Measurements from ENCODE around the gene STEAP1B. TPM values are rescaled to one million over a fixed set of nuclear protein-coding genes. Genes with fewer than 3 reads are reported as not detected.

STEAP1B gene
- total RNA-seq, 2 donors from 2014 or later: 0.32 TPM; not detected in 1

DNA sequence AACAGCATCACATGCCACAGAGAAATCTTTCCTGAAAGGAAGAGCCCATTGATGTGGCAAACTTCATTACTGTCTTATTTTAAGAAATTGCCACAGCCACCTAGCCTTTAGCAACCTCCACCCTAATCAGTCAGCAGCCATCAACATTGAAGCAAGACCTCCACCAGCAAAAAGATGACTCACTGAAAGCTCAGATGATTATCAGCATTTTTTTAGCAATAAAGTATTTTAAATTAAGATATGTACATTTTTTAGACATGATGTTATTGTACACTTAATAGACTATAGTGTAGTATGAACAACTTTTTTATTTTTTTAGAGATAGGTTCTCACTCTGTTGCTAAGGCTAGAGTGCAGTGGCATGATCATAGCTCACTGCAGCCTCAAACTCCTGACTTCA, 14.8 kb downstream of the STEAP1B start:
- Mint-ChIP-seq H3K27ac (no peak overlapping the region), H3K4me1 (no peaks in the 10 kb centered on the region), H3K9me3 (no peaks in the 10 kb centered on the region), H3K27me3 (peaks cover 4% of the 10 kb centered on the region), H3K36me3 (ENCODE audit: low read depth) (no peaks in the 10 kb centered on the region), H3K4me3 (no peak overlapping the region)
- ATAC-seq (replicated peaks): no peak

DNA sequence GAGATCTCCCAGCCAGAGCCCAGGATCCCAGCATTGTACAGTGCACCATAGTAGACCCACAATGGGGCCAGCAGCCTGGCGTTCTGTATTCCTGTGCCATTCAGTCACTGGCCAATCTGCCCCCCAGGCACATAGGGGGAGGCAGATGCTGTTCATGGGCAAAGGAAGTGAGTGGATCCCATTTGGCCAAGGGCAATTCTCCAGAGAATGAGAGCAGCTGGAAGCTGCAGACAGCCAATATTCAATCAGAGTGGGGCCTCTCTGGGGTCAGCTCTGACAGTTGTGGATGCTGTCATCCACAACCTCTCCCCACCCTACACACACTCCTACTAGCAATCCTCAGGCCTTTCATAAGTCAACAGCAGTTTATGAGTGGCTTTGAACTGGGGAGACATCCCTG, 17.5 kb downstream of the STEAP1B start:
- no peak for ATAC-seq (replicated peaks)
- Mint-ChIP-seq H3K27me3 (no peaks in the 10 kb centered on the region), H3K9me3 (no peaks in the 10 kb centered on the region), H3K36me3 (ENCODE audit: low read depth) (no peaks in the 10 kb centered on the region), H3K4me3 (no peak overlapping the region), H3K27ac (no peak overlapping the region), H3K4me1 (no peaks in the 10 kb centered on the region)

DNA sequence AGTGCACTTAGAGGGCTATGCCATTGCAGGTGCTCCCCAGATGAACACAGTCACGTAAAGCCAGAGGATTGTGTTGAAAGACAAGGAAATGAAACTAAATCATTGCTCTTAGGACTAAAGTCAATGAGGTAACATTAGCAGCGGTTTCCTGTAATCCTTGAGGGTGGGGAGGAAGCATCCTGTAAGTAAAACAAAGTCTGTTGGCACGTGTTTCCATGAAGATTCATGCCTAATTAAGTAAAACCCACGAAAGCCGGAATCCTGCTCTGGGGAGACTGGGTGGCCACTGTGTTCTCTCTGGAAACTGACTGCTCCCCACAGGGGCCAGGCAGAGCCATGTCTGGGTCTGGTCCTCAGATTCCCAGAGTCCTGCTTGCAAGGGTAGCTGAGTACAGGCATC, 18.3 kb downstream of the STEAP1B start:
- Mint-ChIP-seq H3K9me3 (no peaks in the 10 kb centered on the region), H3K36me3 (ENCODE audit: low read depth) (no peaks in the 10 kb centered on the region), H3K4me1 (no peaks in the 10 kb centered on the region), H3K27ac (no peak overlapping the region), H3K4me3 (no peak overlapping the region), H3K27me3 (no peaks in the 10 kb centered on the region)
- no peak for ATAC-seq (replicated peaks)

DNA sequence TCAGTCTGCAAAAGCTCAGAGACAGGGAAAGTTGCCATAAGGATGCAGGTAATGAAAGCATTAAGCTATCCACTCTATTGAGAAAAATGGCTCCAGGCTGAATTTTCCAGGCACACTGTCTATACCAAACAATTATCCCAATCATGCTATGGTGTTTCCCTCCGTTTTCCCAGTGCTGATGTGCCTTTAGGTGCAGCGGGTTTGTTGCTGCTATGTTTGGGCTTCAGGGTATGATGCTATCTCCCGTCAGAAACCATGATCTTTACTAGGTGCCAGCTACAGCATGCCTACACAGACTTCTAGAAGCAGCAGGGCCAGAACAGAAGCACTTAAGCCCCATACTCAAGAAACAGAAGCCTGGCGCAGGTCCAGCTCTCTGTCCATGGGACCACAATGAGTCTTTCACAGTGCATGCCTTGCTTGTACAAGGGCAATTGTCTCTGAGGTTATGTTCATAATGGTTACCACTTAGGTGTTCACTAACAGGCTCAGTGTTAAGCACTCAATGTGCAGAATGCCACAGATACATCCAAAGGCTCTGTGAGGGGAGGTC, 19.4 kb downstream of the STEAP1B start:
- H3K27me3 Mint-ChIP-seq: no peaks in the 10 kb centered on the region
- no peak for ATAC-seq (replicated peaks)
- no peaks in the 10 kb centered on the region for H3K9me3 Mint-ChIP-seq
- no peak overlapping the region for H3K4me3 Mint-ChIP-seq
- no peaks in the 10 kb centered on the region for H3K4me1 Mint-ChIP-seq
- no peak overlapping the region for H3K27ac Mint-ChIP-seq
- H3K36me3 Mint-ChIP-seq (ENCODE audit: low read depth): no peaks in the 10 kb centered on the region

DNA sequence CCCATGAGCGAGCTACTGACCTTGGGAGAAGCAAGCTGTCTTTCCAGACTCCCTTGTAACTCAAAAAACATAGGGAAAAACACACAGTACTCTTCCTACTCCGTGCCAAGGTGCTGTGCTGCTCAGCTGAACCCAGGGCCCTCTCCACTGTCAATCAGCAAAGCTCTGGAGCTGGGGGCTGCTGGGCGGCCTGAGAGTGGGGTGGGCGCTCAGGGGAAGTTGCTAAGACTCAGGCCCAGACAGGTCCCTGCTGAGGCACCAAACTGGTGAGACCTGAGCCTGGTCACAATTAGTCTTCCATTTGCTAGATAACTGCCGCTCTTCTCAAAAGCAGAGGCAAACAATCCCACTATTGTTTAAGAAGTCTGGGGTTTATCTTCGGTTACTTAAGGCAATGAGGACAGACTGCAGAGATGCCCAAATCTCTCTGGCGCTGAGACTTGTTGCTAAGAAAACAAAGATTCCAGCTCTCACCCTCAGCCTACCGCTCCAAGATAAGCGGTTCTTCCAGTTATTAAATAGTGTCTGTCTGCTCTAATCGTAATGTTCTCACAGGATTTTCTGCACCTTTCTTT, 22.0 kb downstream of the STEAP1B start:
- Mint-ChIP-seq H3K36me3 (ENCODE audit: low read depth) (no peaks in the 10 kb centered on the region), H3K27ac (no peak overlapping the region), H3K9me3 (no peaks in the 10 kb centered on the region), H3K4me1 (no peaks in the 10 kb centered on the region), H3K27me3 (no peaks in the 10 kb centered on the region), H3K4me3 (no peak overlapping the region)
- no peak for ATAC-seq (replicated peaks)

DNA sequence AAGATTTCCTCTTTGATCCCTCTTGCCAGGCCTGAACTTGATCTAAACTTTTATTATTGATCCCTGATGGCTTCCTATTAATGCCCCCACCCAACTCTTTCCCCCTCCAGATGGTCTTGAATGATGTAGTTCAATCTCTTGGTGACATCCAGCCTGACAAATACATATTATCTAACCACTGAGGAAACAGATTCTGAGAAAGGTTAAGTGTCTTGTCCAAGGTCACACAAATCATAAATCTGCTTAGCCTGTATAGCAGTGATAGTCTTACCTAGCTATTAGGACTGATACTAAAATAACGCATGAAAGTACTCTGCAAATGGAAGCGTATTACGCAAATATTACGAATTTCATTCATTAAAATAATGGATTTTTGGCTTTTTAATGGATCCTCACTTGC, 22.7 kb downstream of the STEAP1B start:
- Mint-ChIP-seq H3K27ac (no peak overlapping the region), H3K4me3 (no peak overlapping the region), H3K9me3 (no peaks in the 10 kb centered on the region), H3K36me3 (ENCODE audit: low read depth) (no peaks in the 10 kb centered on the region), H3K4me1 (no peaks in the 10 kb centered on the region), H3K27me3 (no peaks in the 10 kb centered on the region)
- no peak for ATAC-seq (replicated peaks)

DNA sequence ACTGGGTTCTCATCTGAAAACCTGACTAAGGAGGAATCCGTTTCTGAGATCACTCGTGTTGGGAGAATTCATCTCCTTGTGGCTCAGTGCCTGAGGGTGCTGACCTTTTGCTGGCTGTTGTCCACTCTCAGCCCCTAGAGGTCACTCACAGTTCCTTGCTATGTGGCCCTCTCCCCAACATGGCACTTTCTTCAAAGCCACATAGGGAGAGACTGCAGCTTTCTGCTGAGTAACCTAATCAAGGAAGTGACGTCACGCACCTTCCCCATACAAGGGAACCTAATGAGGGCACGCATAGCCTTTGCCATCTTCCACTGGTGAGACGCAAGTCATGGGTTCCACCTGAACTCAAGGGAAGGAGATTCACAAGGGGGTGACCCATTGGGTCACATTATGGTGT, 23.2 kb downstream of the STEAP1B start:
- H3K27ac Mint-ChIP-seq: no peak overlapping the region
- H3K9me3 Mint-ChIP-seq: no peaks in the 10 kb centered on the region
- no peak overlapping the region for H3K4me3 Mint-ChIP-seq
- no peak for ATAC-seq (replicated peaks)
- no peaks in the 10 kb centered on the region for H3K27me3 Mint-ChIP-seq
- H3K4me1 Mint-ChIP-seq: no peaks in the 10 kb centered on the region
- no peaks in the 10 kb centered on the region for H3K36me3 Mint-ChIP-seq (ENCODE audit: low read depth)

DNA sequence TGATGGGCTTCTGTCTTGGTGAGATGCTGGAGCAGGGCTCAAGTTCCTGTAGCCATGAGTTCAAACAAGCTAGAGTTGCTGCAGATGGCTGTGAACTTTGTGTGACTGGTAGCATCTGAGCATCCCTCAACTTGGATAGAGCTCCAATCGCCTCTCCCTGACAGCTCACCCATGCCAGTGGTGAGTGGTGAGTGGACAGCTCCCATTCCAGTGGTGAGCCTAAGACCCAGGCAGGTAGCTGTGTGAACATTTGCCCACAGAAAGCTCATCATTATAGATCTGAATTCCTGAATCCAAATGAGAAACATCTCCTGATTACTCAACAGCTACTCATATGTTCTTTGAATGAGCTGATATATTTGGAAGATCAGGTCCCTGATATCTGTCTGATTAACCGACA, 25.3 kb downstream of the STEAP1B start:
- H3K4me3 Mint-ChIP-seq: no peak overlapping the region
- no peak for ATAC-seq (replicated peaks)

DNA sequence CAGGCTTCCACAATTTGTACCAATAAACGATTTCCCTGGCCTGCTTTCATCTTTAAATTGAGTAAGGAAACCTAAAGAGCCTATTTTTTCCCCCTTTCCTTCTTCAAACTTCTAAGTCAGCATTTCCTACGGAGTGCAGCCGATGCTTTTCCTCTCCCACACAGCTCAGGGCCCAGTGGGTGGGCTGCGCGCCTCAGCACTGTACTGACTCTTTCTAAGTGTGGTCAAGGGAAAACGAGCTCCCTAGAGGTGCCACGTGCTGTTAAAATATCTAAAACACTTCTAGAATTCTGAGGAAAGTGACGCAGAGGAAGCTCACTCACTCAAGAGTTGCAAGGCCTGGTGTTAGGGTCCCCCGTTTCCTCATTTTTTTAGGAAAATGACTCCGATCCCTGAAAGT, 29.0 kb downstream of the STEAP1B start:
- H3K36me3 Mint-ChIP-seq (ENCODE audit: low read depth): no peaks in the 10 kb centered on the region
- no peak overlapping the region for H3K27ac Mint-ChIP-seq
- H3K27me3 Mint-ChIP-seq: peaks cover 3% of the 10 kb centered on the region
- no peaks in the 10 kb centered on the region for H3K4me1 Mint-ChIP-seq
- H3K9me3 Mint-ChIP-seq: no peaks in the 10 kb centered on the region
- H3K4me3 Mint-ChIP-seq: no peak overlapping the region
- no peak for ATAC-seq (replicated peaks)

More for the DNA sequence above, 25.3 kb downstream of the STEAP1B start:
- Mint-ChIP-seq H3K27me3 (no peaks in the 10 kb centered on the region), H3K9me3 (no peaks in the 10 kb centered on the region), H3K4me1 (no peaks in the 10 kb centered on the region), H3K27ac (no peak overlapping the region), H3K36me3 (ENCODE audit: low read depth) (no peaks in the 10 kb centered on the region)

DNA sequence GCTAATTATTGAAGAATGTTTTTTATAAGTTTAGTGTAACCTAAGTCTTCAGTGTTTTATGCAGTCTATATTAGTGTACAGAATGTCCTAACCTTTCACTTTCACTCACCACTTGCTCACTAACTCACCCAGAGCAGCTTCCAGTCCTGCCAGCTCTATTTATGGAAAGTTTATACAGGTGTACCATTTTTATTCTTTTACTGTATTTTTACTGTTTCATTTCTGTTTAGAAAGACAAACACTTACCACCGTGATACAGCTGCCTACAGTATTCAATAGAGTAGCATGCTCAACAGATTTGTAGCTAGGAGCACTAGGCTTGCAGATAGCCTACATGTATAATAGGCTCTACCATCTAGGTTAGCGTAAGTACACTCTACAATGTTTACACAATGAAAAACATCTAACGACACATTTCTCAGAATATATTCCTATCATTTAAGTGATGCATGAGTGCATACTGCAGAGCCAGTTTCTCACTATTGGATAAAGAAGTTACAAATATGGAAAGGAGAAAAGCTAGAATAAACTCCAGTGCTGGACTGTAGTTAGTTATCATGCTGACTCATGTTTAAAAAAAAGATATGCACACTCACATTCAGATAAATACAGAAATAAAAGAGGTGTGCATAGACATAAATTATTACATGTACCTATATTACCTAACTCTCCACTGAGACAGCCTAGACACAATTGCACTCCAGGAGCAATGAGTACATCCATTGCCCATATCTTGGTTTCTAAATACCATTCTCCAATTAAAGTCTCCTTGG, 30.4 kb downstream of the STEAP1B start:
- H3K27ac Mint-ChIP-seq: no peak overlapping the region
- no peak for ATAC-seq (replicated peaks)
- H3K4me3 Mint-ChIP-seq: no peak overlapping the region
- H3K9me3 Mint-ChIP-seq: no peaks in the 10 kb centered on the region
- no peaks in the 10 kb centered on the region for H3K36me3 Mint-ChIP-seq (ENCODE audit: low read depth)
- no peaks in the 10 kb centered on the region for H3K4me1 Mint-ChIP-seq
- peaks cover 5% of the 10 kb centered on the region for H3K27me3 Mint-ChIP-seq

DNA sequence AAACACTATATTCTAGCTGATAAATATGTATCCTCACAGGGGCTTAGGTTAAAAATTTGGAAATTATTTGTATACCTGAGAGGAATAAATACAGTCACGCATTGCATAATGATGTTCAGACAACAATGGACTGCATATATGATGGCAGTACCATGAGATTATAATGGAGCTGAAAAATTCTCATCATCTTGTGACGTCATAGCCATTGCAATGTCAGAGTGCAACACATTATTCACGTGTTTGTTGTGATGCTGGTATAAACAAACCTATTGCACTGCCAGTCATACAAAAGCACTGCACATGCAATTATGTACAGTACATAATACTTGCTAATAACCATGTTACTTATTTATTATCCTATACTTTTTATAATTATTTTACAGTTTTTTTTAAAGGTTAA, 31.4 kb downstream of the STEAP1B start:
- H3K4me3 Mint-ChIP-seq: no peak overlapping the region
- H3K27me3 Mint-ChIP-seq: peaks cover 8% of the 10 kb centered on the region
- no peak for ATAC-seq (replicated peaks)

DNA sequence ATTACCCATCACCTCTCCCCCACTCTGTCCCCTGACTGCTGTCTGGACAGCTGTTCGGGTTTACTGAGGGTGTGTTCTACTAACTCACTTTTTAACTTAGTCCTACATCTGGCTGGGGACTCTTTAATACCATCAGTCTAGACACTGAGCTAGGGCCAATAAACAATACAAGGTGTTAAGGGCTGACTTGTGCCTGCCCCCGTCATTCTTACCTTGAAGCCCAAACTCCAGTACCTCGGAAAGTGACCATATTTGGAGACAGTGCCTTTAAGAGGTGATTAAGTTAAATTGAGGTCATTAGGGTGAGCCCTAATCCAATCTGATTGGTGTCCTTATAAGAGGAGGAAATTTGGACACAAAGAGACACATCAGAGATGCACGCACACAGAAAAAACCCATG, 35.7 kb downstream of the STEAP1B start:
- Mint-ChIP-seq H3K27me3 (peaks cover 11% of the 10 kb centered on the region), H3K4me1 (no peaks in the 10 kb centered on the region), H3K9me3 (no peaks in the 10 kb centered on the region), H3K36me3 (ENCODE audit: low read depth) (no peaks in the 10 kb centered on the region), H3K4me3 (no peak overlapping the region), H3K27ac (no peak overlapping the region)
- ATAC-seq (replicated peaks): no peak

More for the DNA sequence above, 31.4 kb downstream of the STEAP1B start:
- Mint-ChIP-seq H3K9me3 (no peaks in the 10 kb centered on the region), H3K36me3 (ENCODE audit: low read depth) (no peaks in the 10 kb centered on the region), H3K4me1 (no peaks in the 10 kb centered on the region), H3K27ac (no peak overlapping the region)

DNA sequence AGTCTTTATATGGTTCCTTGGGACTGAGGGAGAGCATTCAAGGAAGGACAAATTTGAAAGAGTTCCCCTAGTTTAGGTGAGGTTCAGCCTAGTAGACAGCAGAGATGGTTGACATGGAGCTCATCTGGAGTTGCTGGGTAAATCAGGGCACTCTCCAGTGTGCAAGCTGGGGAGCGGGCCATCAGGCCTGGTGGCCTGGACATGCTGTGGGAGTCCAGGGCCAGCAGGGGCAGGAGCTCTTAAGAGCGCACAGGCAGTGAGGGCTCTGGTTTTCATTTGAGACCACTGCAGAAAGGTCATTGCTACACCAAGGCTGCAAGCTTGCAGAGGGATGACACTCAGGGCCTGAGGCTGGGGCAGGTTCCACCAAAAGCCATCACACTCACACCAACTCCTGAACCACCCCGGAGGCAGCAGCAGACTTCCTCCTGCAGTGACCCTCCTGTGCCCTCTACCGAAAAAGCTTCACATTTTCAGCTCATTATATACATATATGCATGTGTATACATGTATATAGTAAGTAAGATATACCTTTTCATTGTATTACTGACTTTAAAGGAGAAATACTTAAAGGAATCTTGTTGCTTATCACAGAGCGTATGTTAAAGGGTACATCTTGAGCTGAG, 39.5 kb downstream of the STEAP1B start:
- Mint-ChIP-seq H3K27me3 (peaks cover 13% of the 10 kb centered on the region), H3K27ac (no peak overlapping the region), H3K9me3 (no peaks in the 10 kb centered on the region), H3K4me3 (no peak overlapping the region), H3K4me1 (no peaks in the 10 kb centered on the region), H3K36me3 (ENCODE audit: low read depth) (no peaks in the 10 kb centered on the region)
- no peak for ATAC-seq (replicated peaks)

DNA sequence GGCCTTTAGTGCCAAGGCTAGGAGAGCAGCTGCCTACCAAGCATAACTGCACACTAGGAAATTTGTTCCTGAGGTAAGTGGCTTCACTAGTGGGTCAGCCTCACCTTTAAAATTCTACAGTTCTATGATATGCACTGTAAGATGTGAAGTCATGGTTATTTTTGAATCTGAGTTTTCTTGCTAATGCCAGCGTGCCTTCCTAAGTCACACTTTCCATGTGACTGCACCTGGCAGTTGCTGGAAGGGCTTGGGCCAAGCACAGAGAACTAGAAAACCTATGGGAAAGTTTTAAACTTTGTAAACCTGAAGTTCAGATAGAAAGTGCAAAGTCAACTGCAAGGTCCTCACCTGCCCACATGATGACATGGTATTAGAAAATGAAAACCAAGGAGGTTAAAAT, 42.5 kb downstream of the STEAP1B start:
- Mint-ChIP-seq H3K4me3 (no peak overlapping the region), H3K9me3 (no peaks in the 10 kb centered on the region), H3K4me1 (no peaks in the 10 kb centered on the region), H3K27ac (no peak overlapping the region), H3K27me3 (peaks cover 23% of the 10 kb centered on the region), H3K36me3 (ENCODE audit: low read depth) (no peaks in the 10 kb centered on the region)
- ATAC-seq (replicated peaks): no peak

DNA sequence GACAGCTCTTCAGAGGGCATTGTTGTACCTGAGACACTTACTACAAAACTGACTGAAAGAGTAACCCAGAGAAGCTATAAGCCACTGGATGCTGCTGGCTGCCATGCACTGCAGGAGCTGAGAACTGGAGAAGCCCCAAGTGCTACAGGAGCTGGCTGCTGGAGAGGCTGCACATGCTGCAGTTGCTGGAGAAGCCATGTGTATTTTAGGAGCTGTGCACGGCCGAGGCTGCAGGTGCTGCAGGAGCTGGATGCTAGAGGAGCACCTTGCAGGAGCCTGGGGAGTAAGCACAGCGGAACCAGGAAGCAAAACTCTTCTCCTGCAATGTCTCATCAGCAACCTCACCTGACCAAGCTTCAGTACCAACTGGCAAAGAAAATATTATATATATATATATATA, 45.5 kb downstream of the STEAP1B start:
- no peaks in the 10 kb centered on the region for H3K4me1 Mint-ChIP-seq
- peaks cover 43% of the 10 kb centered on the region for H3K27me3 Mint-ChIP-seq
- no peak overlapping the region for H3K27ac Mint-ChIP-seq
- H3K36me3 Mint-ChIP-seq (ENCODE audit: low read depth): no peaks in the 10 kb centered on the region
- no peak for ATAC-seq (replicated peaks)
- no peak overlapping the region for H3K4me3 Mint-ChIP-seq
- H3K9me3 Mint-ChIP-seq: no peaks in the 10 kb centered on the region

All from activated T-helper 17 cell treated with anti-CD3 and anti-CD28 coated beads, Interleukin-2, amount 50 U/mL, for 72 hours (primary cell).